Endodermal cell (in vitro differentiated cells): ENCODE measurements around the gene IQCE. TPM values are rescaled to one million over a fixed set of nuclear protein-coding genes. Genes with fewer than 3 reads are reported as not detected.
A peak's percentile ranks its signal among the peaks of the same experiment; 100 is the strongest.
"Not testable (repeated sequence)": the region's sequence is repeated elsewhere in the genome, so short reads cannot be mapped to it uniquely, and the experiment has no call there.

Experiments
- DNase-seq: peaks from one replicate; pipeline ENCODE4 v3.0.0-alpha.2; 2017
- H3K27ac ChIP-seq: 2 replicates; pipeline ENCODE4 v1.5.1; 2013; ENCODE audit warnings: mild to moderate bottlenecking, low read depth, low read length, moderate library complexity
- H3K27me3 ChIP-seq: 2 replicates; pipeline ENCODE4 v1.6.1; 2013; ENCODE audit warnings: mild to moderate bottlenecking, low read length, moderate library complexity; ENCODE audit not compliant: insufficient read depth, control insufficient read depth, poor library complexity, severe bottlenecking
- H3K36me3 ChIP-seq: 2 replicates; pipeline ENCODE4 v1.7.0; 2013; ENCODE audit warnings: mild to moderate bottlenecking, low read length, moderate library complexity; ENCODE audit not compliant: control insufficient read depth, insufficient read depth
- H3K4me1 ChIP-seq: one replicate; pipeline ENCODE4 v1.7.0; 2013; ENCODE audit warnings: low read length; ENCODE audit not compliant: control insufficient read depth, insufficient read depth
- H3K4me3 ChIP-seq: 2 replicates; pipeline ENCODE4 v1.5.1; 2013; ENCODE audit warnings: mild to moderate bottlenecking, low read length, moderate library complexity
- H3K9ac ChIP-seq: 2 replicates; pipeline ENCODE4 v1.6.1; 2013; ENCODE audit warnings: mild to moderate bottlenecking, low read length, moderate library complexity; ENCODE audit not compliant: poor library complexity, severe bottlenecking; ENCODE audit errors: extremely low read depth
- H3K9me3 ChIP-seq: 2 replicates; pipeline ENCODE4 v1.6.1; 2013; ENCODE audit warnings: mild to moderate bottlenecking, low read length, moderate library complexity; ENCODE audit not compliant: control insufficient read depth
- H3K27ac Mint-ChIP-seq: 2 replicates; pipeline ENCODE4 v1.8.0; 2020; ENCODE audit warnings: mixed read lengths
- H3K27me3 Mint-ChIP-seq: 2 replicates; pipeline ENCODE4 v1.8.0; 2021; ENCODE audit warnings: mild to moderate bottlenecking, mixed read lengths; ENCODE audit not compliant: insufficient read depth
- H3K36me3 Mint-ChIP-seq: 2 replicates; pipeline ENCODE4 v1.8.0; 2020; ENCODE audit warnings: low read depth, mixed read lengths
- H3K4me1 Mint-ChIP-seq: 2 replicates; pipeline ENCODE4 v1.8.0; 2020; ENCODE audit warnings: mixed read lengths
- H3K4me3 Mint-ChIP-seq: 2 replicates; pipeline ENCODE4 v1.8.0; 2020; ENCODE audit warnings: mild to moderate bottlenecking, moderate library complexity, mixed read lengths
- H3K9me3 Mint-ChIP-seq: 2 replicates; pipeline ENCODE4 v1.8.0; 2020; ENCODE audit warnings: mild to moderate bottlenecking, mixed read lengths
- CTCF ChIP-seq: fragments of 200-600 bp; sonication (generic); conservative IDR thresholded peaks from 2 replicates; pipeline ENCODE4 v1.5.0; 2021; ENCODE audit warnings: antibody characterized with exemption, mild to moderate bottlenecking
- WGBS, 2 experiments: methylation state at CpG; one replicate each; pipeline versions ENCODE4 v1.1.5 to v1.1.7; 2013; ENCODE audit warnings: missing lambda C conversion rate in 2 of 2, mixed read lengths in 1 of 2; ENCODE audit not compliant: insufficient coverage in 1 of 2, insufficient read length in 1 of 2; 5-methylcytosine and 5-hydroxymethylcytosine counted together
- total RNA-seq, 2 donors: library from RNA; stranded (reverse); fragmentation: NEBNext Ultra II Directional in 1 of 2; extraction: Animal tissue kit (Norgen Biotek cat#: 25700) in 1 of 2; gene quantifications; 2 replicates in 1 of 2; 3 replicates in 1 of 2; pipeline ENCODE4 v1.2.1, GENCODE V29; 2021

IQCE gene
- total RNA-seq, 2 donors from 2014 or later: 15.4 to 20.8 TPM

- Mint-ChIP-seq H3K9me3 (no peaks in the 10 kb centered on the region), H3K4me3 (no peak overlapping the region), H3K27me3 (no peaks in the 10 kb centered on the region), H3K36me3 (peaks cover 45% of the 10 kb centered on the region), H3K27ac (no peak overlapping the region), H3K4me1 (no peaks in the 10 kb centered on the region)
- Histone ChIP-seq H3K27ac (no peak overlapping the region), H3K9ac (no peak overlapping the region), H3K9me3 (no peaks in the 10 kb centered on the region), H3K4me1 (no peaks in the 10 kb centered on the region), H3K36me3 (peaks cover 3% of the 10 kb centered on the region), H3K27me3 (no peaks in the 10 kb centered on the region), H3K4me3 (no peak overlapping the region)
- DNase-seq: no peak
- TF ChIP-seq CTCF: no peak
- WGBS, 2 experiments: 91 to 95% methylated on average over 15 to 16 of the region's 16 CpGs
Measured at GRCh38 chr7:2589341-2589740, 30.6 kb downstream of the IQCE start.

GRCh38 chr7:2589941-2590340 is 31.2 kb downstream of the IQCE start:
- not testable (repeated sequence) for H3K27me3 ChIP-seq, H3K4me1 Mint-ChIP-seq, H3K9ac ChIP-seq, DNase-seq, H3K27me3 Mint-ChIP-seq, H3K4me3 Mint-ChIP-seq, H3K9me3 ChIP-seq, H3K4me1 ChIP-seq, H3K27ac ChIP-seq, H3K9me3 Mint-ChIP-seq, H3K4me3 ChIP-seq, H3K36me3 ChIP-seq
- Mint-ChIP-seq H3K27ac (peak overlapping the region; percentile 39), H3K36me3 (peaks cover 43% of the 10 kb centered on the region)
- 83 to 95% methylated on average over 1 to 15 of the region's 15 CpGs for WGBS, 2 experiments

GRCh38 chr7:2592375-2592865 is 33.6 kb downstream of the IQCE start:
- DNase-seq: no peak
- Mint-ChIP-seq H3K4me1 (no peaks in the 10 kb centered on the region), H3K4me3 (no peak overlapping the region), H3K36me3 (peaks cover 50% of the 10 kb centered on the region), H3K9me3 (no peaks in the 10 kb centered on the region), H3K27me3 (no peaks in the 10 kb centered on the region), H3K27ac (no peak overlapping the region)
- Histone ChIP-seq H3K27me3 (no peaks in the 10 kb centered on the region), H3K36me3 (peaks cover 17% of the 10 kb centered on the region), H3K27ac (no peak overlapping the region), H3K9ac (no peak overlapping the region), H3K4me1 (no peaks in the 10 kb centered on the region), H3K9me3 (no peaks in the 10 kb centered on the region), H3K4me3 (no peak overlapping the region)
- TF ChIP-seq CTCF: no peak
- 95% methylated on average over 12 to 23 of the region's 23 CpGs for WGBS, 2 experiments
